CD4-positive, alpha-beta T cell treated with Interferon alpha-2 for 1 hour (primary cell): Measurements from ENCODE around the gene IFI44L.

Experiments used
- DNase-seq, 2 donors: peaks; one replicate each; pipeline ENCODE4 v3.0.0-alpha.2; 2020 to 2022

The IFI44L gene

DNA sequence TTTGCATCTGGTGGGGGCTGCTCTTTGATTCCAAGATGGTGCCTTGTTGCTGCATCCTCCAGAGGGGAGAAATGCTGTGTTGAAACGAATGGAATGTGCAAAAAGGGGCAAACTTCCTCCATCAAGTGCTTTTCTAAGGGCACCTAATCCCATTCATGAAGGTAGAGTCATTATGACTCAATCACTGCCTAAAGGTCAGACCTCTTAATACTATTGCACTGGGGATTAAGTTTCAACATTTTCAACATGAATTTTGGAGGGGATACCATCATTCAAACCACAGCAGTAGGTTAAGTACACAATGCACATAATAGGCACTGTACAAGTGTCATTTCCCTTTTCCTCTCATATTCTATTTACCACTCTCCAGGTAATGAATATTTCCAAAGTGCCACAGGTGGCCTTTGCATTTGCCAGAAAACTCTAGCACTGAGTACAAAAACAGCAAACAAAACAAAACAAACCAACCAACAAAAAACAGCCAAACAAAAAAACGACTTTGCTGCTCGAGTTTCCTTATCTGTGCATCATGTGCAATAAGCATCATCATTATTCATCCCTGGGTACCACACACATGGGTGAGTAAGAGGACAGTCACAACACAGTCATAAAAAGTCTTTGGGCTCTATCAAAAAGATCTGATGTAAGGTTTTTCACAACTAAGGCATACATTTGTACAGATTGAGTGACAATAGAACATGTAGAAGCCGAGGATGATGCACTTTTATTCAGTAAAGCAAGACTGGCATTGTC is 71.9 kb downstream of the IFI44L start:
- no peak for DNase-seq
